Skeletal muscle satellite cell (primary cell): ENCODE measurements around the gene CLEC18A.
"Not testable (repeated sequence)": the region's sequence is repeated elsewhere in the genome, so short reads cannot be mapped to it uniquely, and the experiment has no call there.

Experiments
- H3K27me3 ChIP-seq: 2 replicates; pipeline ENCODE4 v1.7.0; 2013; ENCODE audit warnings: low read length; ENCODE audit not compliant: control insufficient read depth, insufficient read depth
- H3K36me3 ChIP-seq: 2 replicates; pipeline ENCODE4 v1.7.0; 2013; ENCODE audit warnings: mild to moderate bottlenecking, control low read depth, low read length; ENCODE audit not compliant: insufficient read depth
- H3K4me1 ChIP-seq: 2 replicates; pipeline ENCODE4 v1.7.0; 2013; ENCODE audit warnings: low read length; ENCODE audit not compliant: control insufficient read depth, insufficient read depth
- H3K4me2 ChIP-seq: 2 replicates; pipeline ENCODE4 v1.7.0; 2013; ENCODE audit warnings: mild to moderate bottlenecking, low read length
- H3K4me3 ChIP-seq: 2 replicates; pipeline ENCODE4 v1.7.0; 2013; ENCODE audit warnings: low read length
- H3K9ac ChIP-seq: 2 replicates; pipeline ENCODE4 v1.7.0; 2013; ENCODE audit warnings: mild to moderate bottlenecking, low read depth, low read length, moderate library complexity
- H3K9me3 ChIP-seq: replicated peaks from 2 replicates; pipeline ENCODE4 v1.7.0; 2013; ENCODE audit warnings: mild to moderate bottlenecking, control low read depth, low read length

CLEC18A gene

GRCh38 chr16:69963312-69963711, 12.2 kb downstream of the CLEC18A start:
- H3K36me3 ChIP-seq, H3K9me3 ChIP-seq, H3K4me2 ChIP-seq, H3K4me1 ChIP-seq, H3K27me3 ChIP-seq, H3K9ac ChIP-seq, H3K4me3 ChIP-seq: not testable (repeated sequence)

- not testable (repeated sequence) for H3K27me3 ChIP-seq, H3K9me3 ChIP-seq, H3K4me1 ChIP-seq, H3K36me3 ChIP-seq
- peak overlapping the region; percentile 61 for H3K4me2 ChIP-seq
- peak overlapping the region; percentile 76 for H3K9ac ChIP-seq
- H3K4me3 ChIP-seq: peak overlapping the region; percentile 65
Measured at GRCh38 chr16:69964960-69965660, 14.0 kb downstream of the CLEC18A start.

- H3K9ac ChIP-seq, H3K27me3 ChIP-seq, H3K4me1 ChIP-seq, H3K36me3 ChIP-seq, H3K9me3 ChIP-seq: not testable (repeated sequence)
- Histone ChIP-seq H3K4me2 (peak overlapping the region; percentile 61), H3K4me3 (peak overlapping the region; percentile 65)
Measured at GRCh38 chr16:69965661-69966054, 14.5 kb downstream of the CLEC18A start.

DNA sequence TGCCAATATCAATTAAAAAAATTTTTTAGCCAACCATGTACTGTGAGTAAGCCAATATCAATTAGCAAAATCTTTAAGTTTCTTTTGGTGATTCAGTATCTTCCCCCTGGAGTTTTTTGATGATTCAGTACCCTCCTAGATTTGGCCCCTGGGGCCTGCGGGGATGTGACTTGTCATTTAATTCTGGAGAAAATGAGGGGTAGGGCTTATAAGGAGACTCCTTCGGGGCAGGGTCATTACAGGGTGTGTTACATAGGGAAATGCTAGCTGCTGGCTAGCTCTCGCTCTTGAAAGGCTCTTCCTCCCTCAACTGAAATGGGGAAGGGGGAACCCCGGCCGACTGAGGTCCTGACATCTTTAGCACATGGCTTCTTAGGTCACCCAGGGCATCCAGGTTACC, 16.6 kb downstream of the CLEC18A start:
- not testable (repeated sequence) for H3K27me3 ChIP-seq, H3K4me2 ChIP-seq, H3K4me3 ChIP-seq, H3K9me3 ChIP-seq, H3K9ac ChIP-seq, H3K36me3 ChIP-seq, H3K4me1 ChIP-seq

GRCh38 chr16:69968125-69968524, 17.0 kb downstream of the CLEC18A start:
- H3K9ac ChIP-seq, H3K9me3 ChIP-seq: not testable (repeated sequence)

GRCh38 chr16:69969657-69970056, 18.5 kb downstream of the CLEC18A start:
- not testable (repeated sequence) for H3K9ac ChIP-seq, H3K27me3 ChIP-seq

More at GRCh38 chr16:69968125-69968524, 17.0 kb downstream of the CLEC18A start:
- H3K4me2 ChIP-seq, H3K27me3 ChIP-seq, H3K4me3 ChIP-seq, H3K4me1 ChIP-seq, H3K36me3 ChIP-seq: not testable (repeated sequence)

GRCh38 chr16:69972120-69972519, 21.0 kb downstream of the CLEC18A start:
- not testable (repeated sequence) for H3K9me3 ChIP-seq

More at GRCh38 chr16:69969657-69970056, 18.5 kb downstream of the CLEC18A start:
- H3K4me2 ChIP-seq, H3K4me1 ChIP-seq, H3K4me3 ChIP-seq, H3K9me3 ChIP-seq, H3K36me3 ChIP-seq: not testable (repeated sequence)

GRCh38 chr16:69972935-69973334, 21.8 kb downstream of the CLEC18A start:
- H3K4me2 ChIP-seq, H3K36me3 ChIP-seq, H3K9ac ChIP-seq, H3K4me3 ChIP-seq, H3K27me3 ChIP-seq, H3K9me3 ChIP-seq, H3K4me1 ChIP-seq: not testable (repeated sequence)

More at GRCh38 chr16:69972120-69972519, 21.0 kb downstream of the CLEC18A start:
- H3K4me3 ChIP-seq, H3K36me3 ChIP-seq, H3K27me3 ChIP-seq, H3K4me2 ChIP-seq, H3K9ac ChIP-seq, H3K4me1 ChIP-seq: not testable (repeated sequence)

GRCh38 chr16:69985196-69985595, 34.1 kb downstream of the CLEC18A start:
- H3K4me1 ChIP-seq, H3K4me3 ChIP-seq, H3K36me3 ChIP-seq, H3K27me3 ChIP-seq, H3K9me3 ChIP-seq, H3K4me2 ChIP-seq, H3K9ac ChIP-seq: not testable (repeated sequence)

DNA sequence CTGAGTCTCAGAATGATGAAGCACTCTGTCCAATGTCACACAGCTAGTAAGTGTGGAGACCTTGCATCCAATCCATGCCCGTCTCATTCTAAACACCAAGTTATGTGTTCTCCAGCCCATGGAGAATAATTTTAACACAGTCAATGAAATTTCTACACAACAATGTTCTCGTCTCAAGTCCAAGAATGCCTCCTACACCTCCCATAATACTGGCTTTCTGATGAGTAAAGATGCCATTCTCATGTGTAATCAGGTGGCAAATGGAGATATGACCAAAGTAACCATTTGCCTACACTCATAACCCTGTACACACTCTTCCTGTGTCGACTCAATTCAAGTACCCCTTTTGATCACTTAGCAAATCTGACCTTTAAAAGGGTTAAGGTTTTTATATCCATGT, 46.8 kb downstream of the CLEC18A start:
- not testable (repeated sequence) for H3K4me3 ChIP-seq, H3K36me3 ChIP-seq, H3K9ac ChIP-seq, H3K27me3 ChIP-seq, H3K9me3 ChIP-seq
- H3K4me2 ChIP-seq: peak overlapping the region; percentile 18
- peaks cover 14% of the 10 kb centered on the region for H3K4me1 ChIP-seq

DNA sequence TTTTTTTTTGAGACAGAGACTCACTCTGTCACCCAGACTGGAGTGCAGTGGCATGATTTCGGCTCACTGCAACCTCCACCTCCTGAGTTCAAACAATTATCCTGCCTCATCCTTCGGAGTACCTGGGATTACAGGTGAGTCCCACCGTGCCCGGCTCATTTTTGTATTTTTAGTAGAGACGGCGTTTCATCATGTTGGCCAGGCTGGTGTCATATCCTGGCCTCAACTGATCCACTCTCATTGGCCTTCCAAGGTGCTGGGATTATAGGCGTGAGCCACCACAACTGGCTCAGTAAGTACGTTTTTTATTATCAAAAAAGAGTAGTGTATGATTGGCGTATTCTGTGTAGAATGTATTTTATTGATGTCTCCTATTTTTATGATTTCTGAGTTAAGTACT, 48.7 kb downstream of the CLEC18A start:
- not testable (repeated sequence) for H3K9me3 ChIP-seq, H3K4me3 ChIP-seq, H3K9ac ChIP-seq, H3K4me2 ChIP-seq, H3K27me3 ChIP-seq, H3K36me3 ChIP-seq
- peaks cover 14% of the 10 kb centered on the region for H3K4me1 ChIP-seq

GRCh38 chr16:70003511-70003910, 52.4 kb downstream of the CLEC18A start:
- H3K4me2 ChIP-seq, H3K36me3 ChIP-seq, H3K4me1 ChIP-seq, H3K4me3 ChIP-seq, H3K9ac ChIP-seq, H3K27me3 ChIP-seq, H3K9me3 ChIP-seq: not testable (repeated sequence)
